ENCODE measurements around the gene SSMEM1.
"Not testable (repeated sequence)": the region's sequence is repeated elsewhere in the genome, so short reads cannot be mapped to it uniquely, and the experiment has no call there.

SSMEM1 gene, protein sequence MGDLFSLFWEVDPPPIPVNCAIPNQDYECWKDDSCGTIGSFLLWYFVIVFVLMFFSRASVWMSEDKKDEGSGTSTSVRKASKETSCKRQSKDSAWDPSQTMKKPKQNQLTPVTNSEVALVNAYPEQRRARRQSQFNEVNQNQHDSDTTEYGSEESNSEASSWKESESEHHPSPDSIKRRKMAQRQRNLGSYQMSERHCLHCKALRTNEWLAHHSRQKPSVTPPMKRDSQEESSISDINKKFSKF

DNA sequence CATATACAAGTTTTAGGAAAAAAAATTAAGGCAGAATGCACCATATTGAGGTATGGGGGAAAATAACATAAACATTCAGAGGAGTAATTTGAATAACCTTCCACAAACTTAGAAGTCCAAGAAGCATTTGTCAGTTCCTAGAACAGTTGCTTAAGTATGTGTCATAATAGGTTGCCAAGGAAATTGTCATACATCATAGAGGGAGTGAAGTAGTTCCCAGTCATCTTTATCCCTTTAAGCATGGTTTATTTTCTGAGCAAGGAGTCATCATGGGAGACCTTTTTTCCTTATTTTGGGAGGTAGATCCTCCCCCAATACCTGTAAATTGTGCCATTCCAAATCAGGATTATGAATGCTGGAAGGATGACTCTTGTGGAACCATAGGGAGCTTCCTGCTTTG, at the start of gene SSMEM1:
Gene SSMEM1 (plus strand): TSS at position 219 of the 400 bp plus-strand sequence. CDS start 51 bp downstream, at position 270.
- no peak for DNase-seq (ENCODE audit: low read depth in 3 of 3)

DNA sequence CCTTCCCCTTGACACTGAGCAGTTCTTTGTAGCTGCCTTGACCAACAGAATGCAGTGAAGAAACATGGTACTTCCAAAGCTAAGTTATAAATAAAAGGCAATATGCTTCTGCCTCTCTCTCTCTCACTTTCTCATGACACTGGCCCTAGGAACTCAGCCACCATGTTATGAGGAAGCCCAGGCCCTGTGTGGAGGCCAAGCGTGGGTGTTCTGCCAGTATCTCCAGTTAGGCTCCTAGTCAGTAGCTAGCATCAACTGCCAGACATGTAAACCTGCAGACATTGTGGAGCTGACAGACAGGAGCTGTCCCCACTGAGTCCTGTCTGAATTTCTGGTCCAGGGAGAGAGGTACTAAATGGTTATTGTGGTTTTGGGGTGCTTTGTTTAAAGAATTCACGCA, 47.6 kb upstream of the SSMEM1 start:
- no peak for DNase-seq (ENCODE audit: low read depth in 3 of 3)

DNA sequence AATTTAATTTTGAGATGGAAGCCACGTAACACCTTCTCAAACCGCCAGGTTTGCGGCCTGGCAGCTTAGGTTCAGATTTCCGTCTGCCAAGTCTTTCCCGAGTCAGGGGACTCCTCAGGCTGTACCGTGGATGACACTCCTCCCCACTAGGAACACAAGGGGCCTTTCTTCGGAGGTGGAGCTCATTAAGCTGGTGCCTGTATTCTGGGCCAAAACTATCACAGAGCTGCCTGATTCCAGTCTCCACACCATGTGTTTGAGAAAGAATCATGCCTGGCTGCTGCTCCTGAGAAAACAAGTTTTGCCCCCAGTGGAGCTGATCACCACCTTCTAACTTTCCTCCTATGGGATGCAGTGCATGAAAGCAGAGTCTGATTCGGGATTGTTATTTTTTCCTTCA, 47.2 kb upstream of the SSMEM1 start:
- no peak for DNase-seq (ENCODE audit: low read depth in 3 of 3)

DNA sequence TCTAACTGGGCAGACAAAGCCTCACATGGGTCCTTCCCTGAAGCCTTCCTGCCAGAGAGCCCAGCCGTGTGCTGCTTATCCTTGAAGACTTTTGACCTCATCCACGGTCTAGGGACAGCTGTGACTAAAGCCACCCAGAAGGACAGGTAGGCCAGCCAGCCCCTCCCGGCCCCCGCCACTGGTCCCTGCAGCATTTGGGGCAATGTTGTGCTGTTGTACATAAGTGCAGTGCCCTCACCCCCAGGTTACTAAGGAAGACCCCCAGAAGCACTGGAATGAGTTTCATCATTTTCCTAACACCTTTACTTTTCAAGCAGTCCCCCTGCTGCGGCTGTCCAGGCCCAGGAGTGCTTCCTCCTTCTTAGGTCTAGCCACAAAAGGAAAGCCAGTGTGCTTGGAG, 45.5 kb upstream of the SSMEM1 start:
- DNase-seq (ENCODE audit: low read depth in 3 of 3), result no peak

DNA sequence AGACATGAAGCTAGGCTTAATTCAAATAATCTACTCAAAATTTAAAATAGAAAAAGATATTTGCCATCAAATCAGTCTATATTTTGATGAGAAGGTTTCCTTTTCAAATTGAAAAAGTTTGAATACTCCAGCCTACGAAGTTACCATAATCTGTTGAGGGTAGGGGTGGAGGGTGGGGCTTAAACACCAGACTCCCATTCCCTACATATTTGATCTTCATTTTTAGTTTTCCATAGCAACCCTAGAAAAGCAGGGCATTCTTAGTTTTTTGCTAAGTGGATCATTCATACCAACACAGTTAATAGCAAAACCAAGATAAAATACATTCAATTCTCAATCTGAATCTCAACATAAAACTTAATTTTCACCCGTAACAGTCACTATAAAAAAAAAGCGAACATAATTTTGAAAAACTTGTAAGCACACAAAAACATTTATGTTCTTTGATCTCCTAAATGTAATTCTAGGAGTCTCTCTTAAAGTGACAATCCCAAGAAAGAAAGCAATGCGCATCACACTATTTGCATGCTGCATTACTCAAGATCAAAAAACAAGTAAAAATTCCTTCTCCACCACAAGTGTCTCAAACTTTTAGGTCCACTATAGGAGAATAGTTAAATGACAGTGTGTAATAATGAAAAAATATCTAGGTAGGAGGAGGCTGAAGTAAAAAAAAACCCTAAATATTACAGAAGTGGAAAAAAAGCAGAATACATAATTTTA, 33.3 kb upstream of the SSMEM1 start:
- no peak for DNase-seq (ENCODE audit: low read depth in 3 of 3)

DNA sequence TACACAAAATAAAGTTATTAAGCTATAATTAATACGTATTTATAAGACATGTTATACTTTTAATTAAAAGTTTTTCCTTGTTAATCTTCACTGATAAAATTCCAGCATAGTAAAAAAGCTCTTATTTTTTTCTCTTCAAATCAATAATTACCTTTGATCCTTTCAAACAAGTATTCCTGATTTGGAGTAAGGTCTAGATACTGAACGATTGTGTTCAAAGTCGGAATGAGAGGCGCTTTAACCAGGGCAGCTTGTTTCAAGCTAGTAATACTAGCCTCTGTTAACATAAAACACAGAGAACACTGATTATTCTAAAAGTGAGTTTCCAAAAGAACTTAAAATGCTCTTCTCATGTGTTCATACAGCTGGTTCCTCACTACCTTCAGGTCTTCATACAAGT, 29.4 kb upstream of the SSMEM1 start:
- no peak for DNase-seq (ENCODE audit: low read depth in 3 of 3)

DNA sequence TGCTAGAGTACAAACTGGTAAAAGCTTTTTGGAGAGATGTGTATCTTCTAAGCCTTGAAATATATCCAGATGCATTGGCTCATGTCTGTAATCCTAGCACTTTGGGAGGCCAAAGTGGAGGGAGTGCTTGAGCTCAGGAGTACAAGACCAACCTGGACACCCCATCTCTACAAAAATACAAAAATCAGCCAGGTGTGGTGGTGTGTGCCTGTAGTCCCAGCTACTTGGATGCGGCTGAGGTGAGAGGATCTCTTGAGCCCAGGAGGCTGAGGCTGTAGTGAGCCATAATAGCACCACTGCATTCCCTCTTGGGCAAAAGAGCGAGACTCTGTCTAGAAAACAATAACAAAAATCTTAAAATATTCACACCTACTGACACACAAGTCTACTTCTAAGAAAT, 28.0 kb upstream of the SSMEM1 start:
- no peak for DNase-seq (ENCODE audit: low read depth in 3 of 3)

DNA sequence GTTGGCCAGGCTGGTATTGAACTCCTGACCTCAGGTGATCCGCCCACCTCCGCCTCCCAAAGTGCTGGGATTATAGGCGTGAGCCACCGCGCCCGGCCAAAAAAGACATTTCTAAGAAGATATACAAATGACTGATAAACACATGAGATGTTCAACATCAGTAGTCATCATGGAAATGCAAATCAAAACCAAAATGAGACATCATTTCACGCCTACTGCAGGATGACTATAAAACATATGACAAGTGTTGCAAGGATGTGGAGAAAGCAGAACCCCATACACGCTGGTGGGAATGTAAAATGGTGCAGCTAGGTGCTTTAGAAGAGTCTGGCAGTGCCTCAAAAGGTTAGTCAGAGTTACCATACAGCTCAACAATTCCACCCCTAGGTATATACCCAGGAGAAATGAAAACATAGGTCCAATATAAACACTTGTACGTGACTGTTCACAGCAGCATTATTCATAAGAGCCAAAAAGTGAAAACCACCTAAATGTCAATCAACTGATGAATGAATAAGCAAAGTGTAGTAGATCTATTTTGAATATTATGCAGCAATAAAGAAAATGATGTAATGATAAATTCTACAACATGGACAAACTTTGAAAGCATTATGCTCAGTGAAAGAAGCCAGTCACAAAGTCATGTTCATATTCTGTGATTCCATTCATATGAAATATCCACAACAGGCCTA, 26.9 kb upstream of the SSMEM1 start:
- DNase-seq (ENCODE audit: low read depth in 3 of 3), result peak; percentile 33 to 50 (median 40)

DNA sequence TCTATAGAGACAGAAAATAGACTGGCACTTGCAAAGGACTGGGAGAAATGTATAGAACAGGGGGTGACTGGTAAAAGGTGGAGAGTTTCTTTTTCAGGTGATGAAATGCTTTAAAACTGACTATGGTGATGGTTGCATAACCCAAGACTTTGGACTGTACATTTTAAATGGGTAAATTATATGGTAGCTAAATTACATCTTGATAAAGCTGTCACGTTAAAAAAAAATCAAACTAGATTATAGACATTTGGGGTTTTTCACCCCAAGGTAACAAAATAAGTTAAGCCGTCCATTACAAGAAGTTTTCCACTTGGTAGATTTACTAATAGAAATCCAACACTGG, 26.4 kb upstream of the SSMEM1 start:
- DNase-seq (ENCODE audit: low read depth in 3 of 3), result no peak

DNA sequence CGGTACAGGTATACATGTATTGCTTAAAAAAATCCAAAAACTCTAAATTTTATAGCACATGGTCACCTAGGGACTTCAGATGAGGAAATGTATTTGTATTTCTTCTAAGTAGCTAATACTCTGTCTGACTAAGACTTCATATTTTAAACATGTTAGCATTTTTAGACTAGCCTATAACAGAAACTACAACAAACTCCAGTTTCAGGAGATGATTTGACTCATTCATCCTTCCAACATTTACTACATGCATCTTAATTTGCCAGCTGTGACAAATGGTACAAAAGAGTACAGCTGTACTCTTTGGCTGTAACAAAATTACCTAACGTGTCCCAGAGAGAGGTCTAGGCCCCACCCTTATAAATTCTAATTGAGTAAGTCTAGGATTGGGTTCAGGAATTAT, 24.7 kb upstream of the SSMEM1 start:
- DNase-seq (ENCODE audit: low read depth in 3 of 3), result no peak

DNA sequence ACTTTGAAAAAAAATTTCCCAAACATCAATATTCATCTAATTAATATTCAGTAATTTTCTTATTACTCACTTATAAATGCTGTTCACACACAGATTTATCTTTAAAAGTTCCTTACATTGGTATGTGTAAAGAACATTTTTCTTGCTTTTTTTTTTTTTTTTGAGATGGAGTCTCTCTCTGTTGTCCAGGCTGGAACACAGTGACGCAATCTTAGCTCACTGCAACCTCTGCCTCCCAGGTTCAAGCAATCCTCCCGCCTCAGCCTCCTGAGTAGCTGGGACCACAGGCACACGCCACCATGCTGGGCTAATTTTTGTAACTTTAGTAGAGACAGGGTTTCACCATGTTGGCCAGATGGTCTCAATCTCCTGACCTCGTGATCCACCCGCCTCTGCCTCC, 23.3 kb upstream of the SSMEM1 start:
- not testable (repeated sequence) for DNase-seq (ENCODE audit: low read depth in 3 of 3)

DNA sequence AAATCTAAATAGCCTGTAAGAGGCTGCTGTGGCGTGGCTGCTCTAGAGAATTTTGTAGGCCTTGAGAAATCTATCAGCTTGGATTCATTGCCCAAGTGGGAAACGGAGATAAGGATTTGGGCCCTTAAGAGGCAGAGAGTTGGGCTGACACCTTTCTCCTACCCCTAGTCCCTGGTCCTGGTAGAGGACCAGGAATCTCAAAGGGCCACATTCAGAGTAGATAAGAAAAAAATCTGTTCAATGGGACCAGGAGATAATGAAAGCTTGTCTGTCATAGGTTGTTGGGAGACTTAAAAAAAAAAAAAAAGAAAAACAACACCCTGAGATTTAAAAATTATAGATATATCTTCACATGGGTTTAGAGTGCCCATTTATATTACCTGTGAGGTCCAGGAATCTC, 20.3 kb upstream of the SSMEM1 start:
- no peak for DNase-seq (ENCODE audit: low read depth in 3 of 3)

DNA sequence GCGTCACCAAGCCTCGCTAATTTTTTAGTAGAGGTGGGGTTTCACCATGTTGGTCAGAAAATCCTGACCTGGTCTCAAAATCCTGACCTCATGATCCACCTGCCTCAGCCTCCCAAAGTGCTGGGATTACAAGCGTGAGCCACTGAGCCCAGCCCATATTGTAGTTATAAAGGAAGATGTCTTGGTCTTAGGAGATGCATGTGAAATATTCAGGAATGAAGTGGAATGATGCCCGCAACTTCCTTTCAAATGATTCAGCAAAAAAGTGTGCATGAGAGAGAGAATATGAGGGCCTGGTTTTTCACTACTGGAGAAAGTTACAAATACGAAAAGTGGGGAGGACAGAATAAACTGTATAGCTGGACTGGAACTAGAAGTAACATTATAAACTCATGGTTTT, 18.3 kb upstream of the SSMEM1 start:
- no peak for DNase-seq (ENCODE audit: low read depth in 3 of 3)

DNA sequence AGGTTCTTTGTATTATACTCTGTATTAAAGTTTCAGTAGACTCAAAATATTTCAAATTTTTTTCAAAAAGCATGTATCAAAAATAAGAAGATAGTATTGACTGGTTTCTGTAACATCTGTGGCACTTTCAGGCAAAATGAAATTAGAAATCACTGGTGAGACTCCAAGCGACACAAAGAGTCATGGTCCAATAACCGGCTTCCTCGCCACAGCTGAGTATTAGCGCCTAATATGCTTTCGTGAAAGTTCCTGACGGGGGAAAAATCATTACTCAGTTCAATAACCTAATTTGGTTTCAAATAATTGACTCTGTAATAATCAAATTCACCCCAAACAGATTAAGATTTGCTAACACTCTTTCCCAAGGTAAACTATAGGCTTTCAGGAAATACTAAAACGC, 15.9 kb upstream of the SSMEM1 start:
- DNase-seq (ENCODE audit: low read depth in 3 of 3), result no peak

DNA sequence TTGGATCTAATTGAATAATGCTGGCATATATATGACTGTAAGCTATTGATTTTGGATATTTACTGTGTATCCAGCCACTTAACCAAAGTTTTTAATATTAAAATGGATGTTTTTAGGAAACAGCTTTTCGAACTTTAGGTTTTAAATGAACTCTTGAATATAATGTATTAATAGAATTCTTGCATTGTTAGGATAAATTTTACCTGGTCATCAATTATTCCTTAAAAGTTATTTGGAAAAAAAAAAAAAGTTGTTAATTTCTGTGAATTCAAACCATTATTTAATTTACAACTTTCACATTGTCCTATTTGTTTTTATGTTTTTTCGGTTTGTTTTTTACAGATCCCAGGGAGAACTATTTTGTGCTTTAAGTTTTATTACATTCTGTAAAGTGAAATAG, 12.3 kb upstream of the SSMEM1 start:
- no peak for DNase-seq (ENCODE audit: low read depth in 3 of 3)

DNA sequence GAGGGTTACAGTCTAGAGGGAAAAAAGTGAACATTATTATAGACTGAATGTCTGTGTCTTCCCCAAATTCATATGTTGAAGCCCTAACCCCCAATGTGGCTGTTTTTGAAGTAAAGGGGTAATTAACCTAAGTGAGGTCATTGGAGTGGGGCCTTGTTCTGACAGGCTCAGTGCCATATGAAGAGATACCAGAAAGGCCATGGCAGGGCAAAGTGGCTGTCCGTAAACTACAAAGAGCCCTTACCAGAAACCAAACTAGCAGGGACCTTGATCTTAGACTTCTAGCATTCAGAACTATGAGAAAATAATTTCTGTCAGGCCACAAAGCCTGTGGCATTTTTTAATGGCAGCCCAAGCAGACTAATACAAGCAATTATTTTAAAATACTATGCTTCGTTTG, 11.2 kb upstream of the SSMEM1 start:
- no peak for DNase-seq (ENCODE audit: low read depth in 3 of 3)

DNA sequence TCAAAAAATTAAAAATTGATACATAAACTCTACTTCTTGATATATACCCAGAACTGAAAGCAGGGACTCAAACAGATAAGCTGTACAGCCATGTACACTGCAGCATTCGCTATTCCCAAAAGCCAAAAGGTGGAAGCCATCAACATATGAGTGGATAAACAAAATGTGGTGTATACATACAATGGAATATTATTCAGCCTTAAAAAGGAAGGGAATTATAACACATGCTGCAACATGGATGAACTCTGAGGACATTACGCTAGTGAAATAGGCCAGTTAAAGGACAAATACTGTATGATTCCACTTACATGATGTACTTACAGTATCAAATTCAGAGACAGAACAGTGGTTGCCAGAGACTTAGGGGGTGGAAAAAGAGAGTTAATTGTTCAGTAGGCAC, 10.6 kb upstream of the SSMEM1 start:
- no peak for DNase-seq (ENCODE audit: low read depth in 3 of 3)

DNA sequence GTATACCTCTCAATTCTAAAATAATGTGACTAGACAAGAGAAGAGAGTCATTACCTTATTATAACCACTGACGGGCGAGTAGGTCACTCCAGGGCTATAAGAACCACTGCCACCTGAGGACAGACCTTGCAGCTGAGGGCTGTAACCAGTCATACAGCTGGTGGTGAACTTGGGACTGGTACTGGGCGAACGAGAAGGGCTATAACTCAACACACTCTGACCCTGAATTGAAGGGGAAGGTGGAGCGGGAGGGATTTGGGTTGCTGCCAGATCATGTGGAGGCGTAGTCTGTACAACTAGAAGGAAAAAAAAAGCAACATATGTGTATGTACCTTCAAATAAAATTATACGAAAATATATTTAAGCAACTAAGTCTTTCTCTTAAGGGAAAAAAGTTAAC, 5.9 kb upstream of the SSMEM1 start:
- DNase-seq (ENCODE audit: low read depth in 3 of 3), result no peak

DNA sequence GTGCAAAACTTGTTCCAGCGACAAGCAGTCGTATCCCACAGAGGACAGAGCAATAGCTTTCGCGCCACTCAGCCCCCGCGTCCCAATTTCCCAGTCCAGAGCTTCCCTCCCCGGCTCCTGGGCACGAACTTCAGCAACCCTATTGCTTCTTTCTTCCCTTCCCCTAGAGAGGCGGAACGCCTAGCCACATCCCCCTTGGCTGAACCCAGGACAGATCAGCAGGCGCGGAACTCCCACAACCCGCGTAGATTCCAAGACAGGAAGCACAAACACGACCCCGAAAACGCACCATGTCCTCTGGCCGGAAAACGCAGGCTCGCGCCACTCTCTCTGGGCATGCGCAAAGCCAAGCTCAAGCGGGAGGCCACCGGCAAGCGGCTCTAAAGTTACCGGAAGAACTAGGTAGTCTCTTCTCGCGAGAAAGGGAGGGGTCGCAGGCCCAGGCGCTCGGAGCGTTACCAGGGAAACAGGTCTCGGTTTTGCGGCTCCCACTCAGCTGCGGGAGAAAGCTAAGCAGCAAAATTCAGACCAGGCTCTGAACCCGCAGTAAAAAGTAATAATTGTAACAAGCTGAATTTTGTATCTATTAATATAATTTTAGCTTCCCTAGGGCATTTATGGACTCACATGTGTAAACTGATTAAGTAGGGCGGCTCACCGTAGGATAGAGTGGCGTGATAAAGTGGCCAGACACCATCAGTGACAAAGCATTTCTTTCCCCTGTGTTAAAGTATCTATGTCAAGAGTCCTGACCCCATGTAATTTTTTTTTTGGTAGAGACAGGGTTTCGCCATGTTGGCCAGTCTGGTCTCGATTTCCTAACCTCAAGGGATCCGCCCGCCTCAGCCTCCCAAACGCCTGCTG, 2.3 kb upstream of the SSMEM1 start, which contains the start of gene TMEM209:
Gene TMEM209 (minus strand): TSS at position 323 of the 864 bp plus-strand sequence. CDS start 31 bp downstream, at position 292.
- DNase-seq (ENCODE audit: low read depth in 3 of 3), result peak; percentile 92 to 94 (median 93)

DNA sequence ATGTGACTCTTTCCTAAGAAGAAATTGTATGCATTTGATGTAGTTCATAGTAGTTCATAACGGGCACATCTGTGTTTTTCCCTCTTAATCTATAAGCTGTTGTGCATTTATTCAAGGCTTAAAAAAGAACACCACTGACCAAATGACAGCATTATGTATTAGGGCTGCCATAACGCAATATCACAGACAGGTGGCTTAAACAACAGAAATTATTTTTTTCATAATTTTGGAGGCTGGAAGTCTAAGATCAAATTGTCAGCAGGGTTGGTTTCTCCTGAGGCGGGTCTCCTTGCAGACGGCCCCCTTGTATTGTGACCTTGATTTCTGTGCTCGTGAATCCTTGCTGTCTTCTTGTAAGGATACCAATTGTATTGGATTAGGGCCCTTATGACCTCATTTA, 627 bp upstream of the SSMEM1 start:
- DNase-seq (ENCODE audit: low read depth in 3 of 3), result no peak

DNA sequence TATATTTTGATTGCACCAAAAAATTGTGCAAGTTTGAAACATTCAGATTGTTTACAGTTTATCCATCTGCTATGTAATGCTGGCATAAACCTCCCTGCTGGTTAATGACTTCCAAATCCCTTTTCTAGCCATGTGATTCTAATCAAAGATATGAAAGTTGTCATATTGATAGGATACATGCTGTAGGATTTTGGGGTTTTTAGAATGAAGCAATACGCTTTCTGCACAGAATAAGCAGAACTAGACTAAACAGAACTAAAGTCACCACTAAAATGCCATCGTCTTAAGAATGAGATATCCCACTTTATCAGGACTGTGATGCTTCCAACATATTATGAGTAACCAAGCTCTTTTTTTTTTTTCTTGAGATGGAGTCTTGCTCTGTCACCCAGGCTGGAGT, 856 bp downstream of the SSMEM1 start:
- no peak for DNase-seq (ENCODE audit: low read depth in 3 of 3)
